Hematopoietic multipotent progenitor cell treated with erythropoietin and hydrocortisone succinate and interleukin-3 and kit ligand, for 15 days (in vitro differentiated cells): Measurements from ENCODE around the gene EI24.

Experiments used
- DNase-seq: peaks from one replicate; pipeline ENCODE4 v3.0.0-alpha.2; 2015; ENCODE audit warnings: low spot score

EI24 gene

GRCh38 chr11:125627236-125627910 is 58.1 kb downstream of the EI24 start:
- DNase-seq, result no peak
